Cardiac ventricle fibroblast (primary cell): ENCODE results near the gene GAPVD1. TPM values are rescaled to one million over a fixed set of nuclear protein-coding genes. Genes with fewer than 3 reads are reported as not detected.

Experiments used
- total RNA-seq: library from RNA; depleted of rRNA; stranded (reverse); fragments of >200 nt; gene quantifications from 2 replicates; pipeline ENCODE4 v1.2.3, GENCODE V29; 2015

Gene GAPVD1
- 26.0 and 29.6 TPM in 2 replicates for total RNA-seq

DNA sequence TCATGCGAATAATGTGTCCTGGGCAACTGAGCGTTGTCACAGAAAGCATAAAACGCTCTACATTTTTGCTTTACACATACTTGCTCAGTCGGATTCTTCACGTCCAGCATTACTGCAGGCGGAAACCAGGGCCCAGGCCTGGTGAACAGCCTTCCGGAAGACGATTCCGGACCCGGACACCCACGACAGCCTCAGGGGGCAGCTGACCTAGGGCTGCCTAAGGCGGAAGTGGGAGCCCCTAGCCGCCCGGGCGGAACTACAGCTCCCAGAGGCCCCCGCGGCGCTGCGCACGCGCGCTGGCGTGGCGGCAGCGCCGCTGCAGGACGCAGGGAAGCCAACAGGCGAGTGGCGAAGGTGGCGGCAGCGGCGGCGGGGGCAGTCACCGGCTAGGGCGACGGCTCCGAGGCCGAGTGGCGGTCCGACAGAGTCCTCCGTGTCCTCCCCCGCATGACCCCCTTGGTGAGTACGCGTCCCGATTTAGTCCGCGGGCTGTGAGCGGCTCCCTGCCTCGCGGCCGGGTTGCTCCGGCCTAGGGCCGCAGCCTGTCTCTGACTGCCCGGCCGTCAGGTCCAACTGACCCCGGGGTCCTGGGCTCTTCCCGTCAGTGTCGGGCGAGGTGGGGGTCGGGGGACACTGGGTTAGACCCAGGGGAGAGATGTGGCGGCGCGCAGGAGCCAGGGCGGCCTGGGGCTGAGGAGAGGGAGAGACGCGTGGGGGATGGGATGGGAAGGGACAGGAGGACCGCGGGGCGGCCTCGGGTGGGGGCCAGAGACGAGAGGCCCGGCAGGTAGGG is at the start of gene GAPVD1:
Gene GAPVD1 (plus strand): TSS at position 326 of the 793 bp plus-strand sequence. CDS start 37,096 bp downstream, outside the sequence.

DNA sequence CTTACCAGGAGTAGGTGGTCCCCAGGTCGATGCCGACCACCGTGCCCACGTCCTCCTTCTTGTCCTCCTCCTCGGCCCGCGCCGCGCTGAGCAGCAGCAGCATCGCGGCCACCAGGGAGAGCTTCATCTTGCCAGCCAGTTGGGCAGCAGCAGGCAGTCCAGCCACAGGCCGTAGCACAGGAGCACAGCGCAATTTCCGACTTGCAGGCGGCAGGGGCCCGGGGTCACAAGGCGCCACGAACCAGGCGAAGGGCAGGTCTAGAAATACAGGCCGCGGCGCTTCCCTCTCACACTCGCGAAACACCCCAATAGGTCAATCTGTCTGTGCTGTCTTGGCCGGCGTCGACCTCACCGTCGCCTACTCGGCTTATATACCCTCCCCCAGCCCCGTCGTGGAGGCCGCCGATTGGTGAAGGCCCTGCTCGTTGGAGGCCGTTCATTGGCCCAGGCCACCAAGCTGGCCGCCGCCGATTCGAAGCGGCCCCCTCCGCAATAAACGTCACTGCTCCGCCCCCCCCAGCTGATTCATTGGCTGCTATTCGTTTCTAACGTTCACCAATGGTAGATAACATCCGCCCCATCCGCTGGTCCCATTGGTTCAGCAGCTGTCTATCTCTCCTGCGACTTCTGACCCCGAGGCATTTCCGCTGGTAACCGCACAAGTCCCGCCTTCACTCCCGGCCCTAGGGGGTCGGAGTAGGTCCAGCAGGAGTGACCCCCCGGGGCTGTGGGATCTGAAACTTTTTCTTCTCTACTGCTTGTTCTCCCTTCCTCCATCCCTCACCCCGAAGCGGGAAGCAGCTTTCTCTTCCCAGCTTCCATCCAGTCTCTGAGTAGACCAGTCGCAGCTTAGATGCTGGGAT is 20.4 kb upstream of the GAPVD1 start, which contains the start of gene HSPA5:
Gene HSPA5 (minus strand): TSS at position 344 of the 863 bp plus-strand sequence. CDS start 217 bp downstream, at position 127.

Other genes starting within 250 kb of the GAPVD1 start
- gene SCAI, start 118.3 kb upstream of the GAPVD1 start, total RNA-seq, result 4.1 and 4.5 TPM in 2 replicates
- gene PPP6C, start 72.0 kb upstream of the GAPVD1 start, total RNA-seq, result 17.3 and 21.2 TPM in 2 replicates
- gene RABEPK, start 61.3 kb upstream of the GAPVD1 start, total RNA-seq, result 17.7 and 22.5 TPM in 2 replicates
- 296 and 314 TPM in 2 replicates for gene HSPA5, start 20.5 kb upstream of the GAPVD1 start, total RNA-seq